ENCODE results near the gene ANKRD37. TPM values are rescaled to one million over a fixed set of nuclear protein-coding genes. Genes with fewer than 3 reads are reported as not detected.

The ANKRD37 gene
- total and polyA plus RNA-seq, 2 of the 8 experiments (the other 6 are each of a cell fraction or from before 2014, with no cell fraction given), result 2.8 to 3.4 TPM

DNA sequence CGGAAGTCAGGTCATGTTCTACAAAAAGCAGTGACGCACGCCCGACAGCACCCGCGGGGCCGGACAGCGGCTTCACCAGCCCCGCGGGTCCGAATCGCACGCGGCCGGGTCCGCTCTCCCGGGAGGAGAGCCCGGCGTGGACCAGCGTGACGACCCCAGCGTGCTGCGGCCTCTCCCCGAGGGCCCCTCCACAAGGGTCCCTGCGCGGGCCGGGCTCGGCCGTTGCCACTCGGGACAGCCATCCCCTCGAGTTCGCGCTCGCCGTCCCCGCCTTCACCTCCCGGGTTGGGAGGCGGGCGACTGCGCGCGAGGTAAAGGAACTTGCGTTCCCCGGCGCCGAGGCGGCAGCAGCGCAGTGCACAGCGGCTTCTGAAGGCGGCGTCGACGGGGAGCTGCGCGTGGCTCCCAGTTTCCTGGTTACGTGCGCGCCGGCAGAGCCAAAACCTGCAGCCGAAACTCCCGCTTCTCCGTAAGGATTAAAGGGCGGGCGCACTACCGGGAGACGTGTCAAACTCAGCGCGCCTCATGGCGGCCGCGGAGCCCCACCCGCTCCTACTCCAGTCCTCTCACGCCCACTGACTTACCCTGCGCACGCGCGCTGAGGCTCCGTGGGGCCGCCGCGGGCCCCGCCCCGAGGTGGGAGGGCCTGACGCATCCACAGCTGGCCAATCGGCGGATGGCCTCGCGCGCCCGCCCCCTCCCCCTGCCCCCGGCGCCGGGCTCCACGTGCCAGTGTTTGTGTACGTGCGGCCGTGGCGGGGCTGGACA is 501 bp upstream of the ANKRD37 start:
- Histone ChIP-seq H2BK12ac (ENCODE audit: low read depth, low read length) (no peak overlapping the region; the same call in 1 of the 2 replicates), H3K9ac (replicated peaks in 1 of 4; ENCODE audit: extremely low read depth in 1 of 4, low read depth in 3 of 4, low read length in 3 of 4) (peak overlapping the region in 3 of 4 experiments; percentile 25 to 46 (median 35); a peak in 4 of 7 replicates), H3K4ac (replicated peaks; ENCODE audit: insufficient read length, low read depth, low read length) (no peak overlapping the region), H3K56ac (replicated peaks; ENCODE audit: insufficient read length, low read depth, low read length) (no peak overlapping the region), H3K79me1 (ENCODE audit: low read depth, low read length) (no peaks in the 10 kb centered on the region), H4K8ac (ENCODE audit: extremely low read depth, insufficient read depth, low read length) (peak overlapping the region; percentile 85; the same call in 1 of the 2 replicates), H2BK20ac (ENCODE audit: low read length) (no peak overlapping the region), H4K20me1 (replicated peaks in 1 of 2; ENCODE audit: control insufficient read depth in 1 of 2, insufficient read depth in 2 of 2, low read length in 2 of 2) (no peaks in the 10 kb centered on the region), H3K4me3 (ENCODE audit: extremely low read depth in 1 of 4, insufficient read depth in 2 of 4, low read depth in 3 of 4, low read length in 4 of 4) (peak overlapping the region; percentile 27 to 70 (median 54)), H3K36me3 (ENCODE audit: control insufficient read depth in 2 of 4, insufficient read depth in 4 of 4, low read length in 3 of 4) (peaks cover 0 to 12% (median 1%) of the 10 kb centered on the region in 4 experiments; a peak in 2 of 8 replicates), H4K5ac (ENCODE audit: insufficient read length, low read depth, low read length) (peak overlapping the region; percentile 41), H2BK120ac (replicated peaks; ENCODE audit: low read depth, low read length) (no peak overlapping the region), H3K4me2 (ENCODE audit: insufficient read depth in 1 of 2, low read depth in 2 of 2, low read length in 2 of 2) (peak overlapping the region; percentile 71 to 76), H3K27ac (ENCODE audit: low read depth, low read length) (peak overlapping the region; percentile 34; the same call in 1 of the 2 replicates), H3K79me2 (ENCODE audit: control insufficient read depth in 1 of 2, insufficient read depth in 2 of 2, low read length in 2 of 2) (no peaks in the 10 kb centered on the region), H2AFZ (ENCODE audit: low read length) (no peak overlapping the region; the same call in 1 of the 2 replicates), H2AK5ac (ENCODE audit: low read depth, low read length) (no peak overlapping the region), H3K23ac (ENCODE audit: insufficient read length) (no peak overlapping the region), H4K91ac (replicated peaks; ENCODE audit: insufficient read length, low read length) (peak overlapping the region; percentile 69), H3K27me3 (replicated peaks in 1 of 4; ENCODE audit: control insufficient read depth in 3 of 4, extremely low read depth in 1 of 4, insufficient read depth in 3 of 4, low read length in 3 of 4) (no peaks in the 10 kb centered on the region), H3K18ac (ENCODE audit: extremely low read depth, low read length) (peak overlapping the region; percentile 53; the same call in 1 of the 2 replicates), H2BK15ac (ENCODE audit: low read length) (no peak overlapping the region), H3K9me3 (ENCODE audit: insufficient read depth in 2 of 2, low read depth in 1 of 2, low read length in 1 of 2) (no peaks in the 10 kb centered on the region), H2BK5ac (ENCODE audit: low read depth, low read length) (no peak overlapping the region), H3K14ac (ENCODE audit: insufficient read length) (no peak overlapping the region), H3K4me1 (replicated peaks in 1 of 4; ENCODE audit: control insufficient read depth in 3 of 4, insufficient read depth in 4 of 4, low read length in 3 of 4) (peaks cover 0 to 6% (median 4%) of the 10 kb centered on the region in 4 experiments; a peak in 4 of 7 replicates), H3K23me2 (ENCODE audit: low read depth, low read length) (peaks cover 12% of the 10 kb centered on the region; the same call in 1 of the 2 replicates)
- 3% methylated on average over 67 of the region's 98 CpGs; no CpG with 5 or more reads in 1 of the 2 experiments for WGBS, 2 experiments (ENCODE audit: extremely low coverage in 1 of 2, insufficient coverage in 1 of 2, insufficient read length in 1 of 2, insufficient replicate concordance in 2 of 2, low coverage in 1 of 2, low lambda C conversion rate in 2 of 2, missing lambda C conversion rate in 1 of 2)
- FAIRE-seq, result no peak
- CTCF ChIA-PET (ENCODE audit: partially characterized antibody), result interaction anchor here (0.5 to 1.0 kb wide), 3 partner anchors 30 to 113 kb away, joined by 3 to 5 read pairs (median 4); partner anchors contain the start of gene UFSP2
- POLR2A ChIA-PET (ENCODE audit: partially characterized antibody), result interaction anchor here (0.6 to 4.8 kb wide), 14 partner anchors 10 to 503 kb away, joined by 3 to 25 read pairs (median 3); partner anchors contain the start of genes HELT, SLC25A4 and UFSP2
- DNase-seq (ENCODE audit: low read depth in 1 of 2, low spot score in 2 of 2), result peak in 1 of 2 experiments; percentile 86
- TF ChIP-seq EGR1 (IDR thresholded peaks at IDR 0.05; ENCODE audit: borderline replicate concordance, low read depth, low read length) (peak; percentile 28), CHD2 (IDR thresholded peaks at IDR 0.05; ENCODE audit: low read length) (peak; percentile 51; the same call in 1 of the 2 replicates), PHF8 (conservative IDR thresholded peaks at IDR 0.05; ENCODE audit: low read depth, low read length) (peak; percentile 51), KDM1A (IDR thresholded peaks at IDR 0.05; ENCODE audit: borderline replicate concordance, low read length) (0 out of 2 replicates have a peak, but pooled peaks have one; percentile 7), GTF2F1 (IDR thresholded peaks at IDR 0.05; ENCODE audit: borderline replicate concordance, low read depth, low read length) (no peak; the same call in 1 of the 2 replicates), JUN (IDR thresholded peaks at IDR 0.05; ENCODE audit: low read depth, low read length) (no peak), SRF (IDR thresholded peaks at IDR 0.05; ENCODE audit: low read depth, low read length) (no peak), BACH1 (IDR thresholded peaks at IDR 0.05; ENCODE audit: low read length) (peak; percentile 79), RBBP5 (IDR thresholded peaks at IDR 0.05; ENCODE audit: borderline replicate concordance, low read depth, low read length) (peak; percentile 91; the same call in 1 of the 2 replicates), POLR2A (IDR thresholded peaks at IDR 0.05; ENCODE audit: control extremely low read depth in 1 of 2, low read depth in 2 of 2, low read length in 2 of 2) (peak in 1 of 2 experiments; percentile 28; a peak in 2 of 3 replicates), SIRT6 (IDR thresholded peaks at IDR 0.05; ENCODE audit: low read length) (no peak)
- TF ChIP-seq, protein P1, sequence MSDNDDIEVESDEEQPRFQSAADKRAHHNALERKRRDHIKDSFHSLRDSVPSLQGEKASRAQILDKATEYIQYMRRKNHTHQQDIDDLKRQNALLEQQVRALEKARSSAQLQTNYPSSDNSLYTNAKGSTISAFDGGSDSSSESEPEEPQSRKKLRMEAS (IDR thresholded peaks at IDR 0.05), result peak; percentile 92

Data from H1 (cell line).